Smooth muscle cell of bladder (primary cell): ENCODE results near the gene PCDHGA5. TPM values are rescaled to one million over a fixed set of nuclear protein-coding genes. Genes with fewer than 3 reads are reported as not detected.

Source experiments
- total RNA-seq: library from RNA; depleted of rRNA; stranded (reverse); fragments of >200 nt; gene quantifications from 2 replicates; pipeline ENCODE4 v1.2.3, GENCODE V29; 2014

Gene PCDHGA5
- 1.3 TPM in 2 replicates for total RNA-seq

DNA sequence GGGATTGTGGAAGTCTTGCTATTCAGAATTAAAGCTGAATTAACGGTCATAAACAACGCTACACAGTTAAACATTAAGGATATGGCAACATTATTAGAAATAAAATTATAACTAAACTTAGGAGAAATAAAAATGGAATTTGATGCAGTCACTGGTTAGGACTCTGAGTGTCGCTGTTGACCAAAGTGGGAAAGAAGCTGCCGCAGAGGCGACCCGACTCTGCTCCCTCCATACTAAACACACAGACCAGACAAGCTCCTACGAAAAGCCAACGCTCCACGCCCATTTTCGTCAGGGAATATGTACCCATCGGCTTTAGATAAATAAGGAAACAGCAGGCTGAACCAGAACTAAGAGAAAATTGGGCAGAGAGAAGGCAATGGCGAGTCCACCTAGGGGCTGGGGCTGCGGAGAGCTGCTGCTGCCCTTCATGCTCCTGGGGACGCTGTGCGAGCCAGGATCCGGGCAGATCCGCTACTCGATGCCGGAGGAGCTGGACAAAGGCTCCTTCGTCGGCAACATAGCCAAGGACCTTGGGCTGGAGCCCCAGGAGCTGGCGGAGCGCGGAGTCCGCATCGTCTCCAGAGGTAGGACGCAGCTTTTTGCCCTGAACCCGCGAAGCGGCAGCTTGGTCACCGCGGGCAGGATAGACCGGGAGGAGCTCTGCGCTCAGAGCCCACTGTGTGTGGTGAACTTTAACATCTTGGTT is at the start of gene PCDHGA5:
Gene PCDHGA5, plus strand, starts transcription at position 211 of the 709 bp plus-strand sequence. Its CDS starts 169 bp downstream, at position 380.

DNA sequence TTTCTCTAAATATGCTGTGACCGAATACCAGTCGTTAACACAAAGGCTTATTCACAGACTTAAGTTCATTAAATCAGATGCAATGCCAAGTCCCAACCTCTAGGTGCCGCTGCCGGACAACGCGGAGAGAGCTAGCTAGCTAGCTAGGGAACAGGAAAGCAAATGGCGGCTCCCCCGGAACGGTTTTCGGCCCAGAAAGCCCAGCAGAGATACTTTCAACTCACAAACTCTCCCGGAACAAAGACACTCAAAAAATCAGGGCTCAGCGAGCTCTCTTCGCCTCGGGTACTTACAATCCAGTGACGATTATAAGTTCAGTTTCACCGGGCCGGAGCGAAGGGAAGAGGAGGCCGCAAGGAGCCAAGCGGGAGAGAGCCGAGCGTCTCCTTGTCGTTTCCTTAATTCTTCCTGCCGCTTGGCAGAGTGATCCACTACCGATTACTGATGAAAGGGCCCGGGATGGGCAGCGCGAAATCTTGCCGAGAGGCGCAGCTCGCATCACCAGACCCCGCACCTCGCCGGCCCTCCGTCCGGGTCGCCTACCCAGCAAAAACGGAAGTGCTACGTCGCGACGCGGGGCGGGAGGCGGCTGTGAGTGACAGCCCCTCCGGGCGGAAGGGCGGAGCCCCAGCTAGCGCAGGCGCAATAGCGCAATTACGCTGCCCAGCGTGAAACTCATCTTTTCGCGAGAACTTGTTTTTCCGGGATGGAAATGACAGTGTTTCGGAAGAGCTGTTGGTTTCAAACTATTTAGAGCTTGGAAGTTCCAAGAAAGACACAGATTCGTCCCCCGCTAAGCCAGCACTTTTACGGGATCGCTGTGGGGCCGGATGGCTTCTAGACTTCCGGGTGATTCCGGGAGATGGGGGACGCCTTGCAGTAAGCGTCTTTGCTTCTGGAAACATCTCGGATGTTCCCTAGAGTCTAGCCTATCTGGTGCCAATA is 43.5 kb upstream of the PCDHGA5 start, which contains the start of gene TAF7:
Gene TAF7, minus strand, starts transcription at position 560 of the 945 bp plus-strand sequence. CDS start 740 bp downstream, outside the sequence.

DNA sequence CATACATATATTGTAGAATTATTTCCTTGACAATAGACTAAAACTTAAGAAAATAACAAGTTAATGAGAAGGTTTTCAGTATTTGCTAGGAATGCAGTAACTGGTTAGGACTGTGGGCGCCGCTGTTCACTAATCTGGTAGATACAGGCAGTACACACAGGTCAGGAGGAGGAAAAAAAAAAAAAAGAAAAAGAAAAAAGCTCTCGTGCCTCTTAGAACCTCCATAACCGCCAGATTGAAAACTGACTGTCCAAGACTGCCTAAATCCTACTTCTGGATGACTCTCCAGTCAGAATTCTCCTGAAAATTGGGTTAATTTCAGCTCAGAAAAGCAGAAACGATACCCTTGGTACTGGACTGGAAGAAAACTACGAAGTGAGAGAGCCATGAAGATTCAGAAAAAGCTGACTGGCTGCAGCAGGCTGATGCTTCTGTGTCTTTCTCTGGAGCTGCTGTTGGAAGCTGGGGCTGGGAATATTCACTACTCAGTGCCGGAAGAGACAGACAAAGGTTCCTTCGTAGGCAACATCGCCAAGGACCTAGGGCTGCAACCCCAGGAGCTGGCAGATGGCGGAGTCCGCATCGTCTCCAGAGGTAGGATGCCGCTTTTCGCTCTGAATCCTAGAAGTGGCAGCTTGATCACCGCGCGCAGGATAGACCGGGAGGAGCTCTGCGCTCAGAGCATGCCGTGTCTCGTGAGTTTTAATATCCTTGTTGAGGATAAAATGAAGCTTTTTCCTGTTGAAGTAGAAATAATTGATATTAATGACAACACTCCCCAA is 33.5 kb upstream of the PCDHGA5 start, which contains the start of gene PCDHGA1:
Gene PCDHGA1, plus strand, starts transcription at position 216 of the 782 bp plus-strand sequence.

GRCh38 chr5:141338538-141339306 is 25.2 kb upstream of the PCDHGA5 start, which contains the start of gene PCDHGA2:
PCDHGA2 (plus strand) TSS chr5:141338760.

DNA sequence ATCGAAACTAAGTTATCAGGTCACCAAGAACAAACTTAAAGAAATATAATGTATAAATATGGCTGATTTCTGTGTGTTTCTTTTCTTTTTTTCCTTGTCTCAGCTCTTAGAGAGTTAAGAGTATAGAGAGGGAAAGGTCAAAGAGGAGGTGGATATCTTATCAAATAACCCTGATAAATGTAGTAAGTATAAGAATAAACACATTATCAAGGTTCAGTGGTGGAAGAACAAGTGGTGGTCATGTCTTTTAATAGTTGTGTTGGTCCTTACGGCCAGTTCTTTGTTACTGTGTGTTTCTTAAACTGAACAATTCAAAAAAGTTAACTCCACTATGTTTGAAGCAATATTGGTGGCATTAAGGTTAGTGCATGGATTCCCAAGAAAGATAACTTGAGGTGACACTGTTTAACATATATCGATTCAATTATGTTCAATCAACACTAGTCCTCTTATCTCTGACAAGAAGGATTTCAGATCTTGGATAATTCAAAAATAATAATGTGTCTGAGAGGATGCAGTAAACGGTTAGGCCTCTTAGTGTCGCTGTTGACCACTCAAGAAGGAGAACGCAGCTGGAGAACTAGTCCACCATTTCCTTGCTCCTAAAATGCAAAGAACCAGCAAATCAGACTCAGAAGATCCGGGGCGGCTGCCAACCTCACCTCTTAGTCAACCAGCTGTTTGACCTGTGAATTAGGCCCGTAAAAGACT is 20.6 kb upstream of the PCDHGA5 start, which contains the start of gene PCDHGA3:
Gene PCDHGA3, plus strand, starts transcription at position 588 of the 711 bp plus-strand sequence. CDS start 205 bp downstream, outside the sequence.

GRCh38 chr5:141349917-141350619 is 13.9 kb upstream of the PCDHGA5 start, which contains the start of gene PCDHGB1:
PCDHGB1 (plus strand) TSS chr5:141350099; CDS start chr5:141350261, 162 bp downstream.

GRCh38 chr5:141354900-141355469 is 9.0 kb upstream of the PCDHGA5 start, which contains the start of gene PCDHGA4:
PCDHGA4 (plus strand) TSS chr5:141355021; CDS start chr5:141355108, 87 bp downstream.

DNA sequence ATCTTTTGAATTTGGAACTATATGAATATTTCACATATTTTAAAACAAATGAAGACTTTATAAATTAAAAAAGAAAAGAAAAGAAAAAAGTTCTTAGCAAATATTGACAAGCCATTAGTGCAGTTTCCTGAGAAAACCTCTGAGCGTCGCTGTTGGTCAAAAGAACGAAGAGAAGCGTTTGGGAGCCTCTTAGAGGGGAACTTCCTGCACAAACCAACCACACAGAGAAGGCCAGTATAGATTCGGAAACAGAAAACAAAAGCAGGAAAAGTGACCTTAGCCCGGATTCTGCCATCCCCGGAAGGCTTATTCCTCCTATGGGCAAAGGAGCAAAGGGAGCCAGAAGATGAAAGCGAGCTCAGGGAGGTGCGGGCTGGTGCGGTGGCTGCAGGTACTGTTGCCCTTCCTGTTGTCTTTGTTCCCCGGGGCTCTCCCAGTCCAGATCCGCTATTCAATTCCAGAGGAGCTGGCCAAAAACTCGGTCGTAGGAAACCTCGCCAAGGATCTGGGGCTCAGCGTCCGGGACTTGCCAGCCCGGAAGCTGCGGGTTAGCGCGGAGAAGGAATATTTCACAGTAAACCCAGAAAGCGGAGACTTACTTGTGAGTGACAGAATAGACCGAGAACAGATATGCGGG is 4.1 kb upstream of the PCDHGA5 start, which contains the start of gene PCDHGB2:
Gene PCDHGB2, plus strand, starts transcription at position 205 of the 637 bp plus-strand sequence. Its CDS starts 142 bp downstream, at position 347.

GRCh38 chr5:141369994-141370848 is 6.3 kb downstream of the PCDHGA5 start, which contains the start of gene PCDHGB3:
PCDHGB3 (plus strand) TSS chr5:141370242; CDS start chr5:141370395, 153 bp downstream.

GRCh38 chr5:141373673-141374317 is 9.8 kb downstream of the PCDHGA5 start, which contains the start of gene PCDHGA6:
PCDHGA6 (plus strand) TSS chr5:141373891; CDS start chr5:141374084, 193 bp downstream.

GRCh38 chr5:141382469-141383294 is 18.7 kb downstream of the PCDHGA5 start, which contains the start of gene PCDHGA7:
PCDHGA7 (plus strand) TSS chr5:141382742; CDS start chr5:141382900, 158 bp downstream.

GRCh38 chr5:141387557-141388311 is 23.8 kb downstream of the PCDHGA5 start, which contains the start of gene PCDHGB4:
PCDHGB4 (plus strand) TSS chr5:141387698; CDS start chr5:141387885, 187 bp downstream.

GRCh38 chr5:141392429-141393198 is 28.7 kb downstream of the PCDHGA5 start, which contains the start of gene PCDHGA8:
PCDHGA8 (plus strand) TSS chr5:141392633; CDS start chr5:141392814, 181 bp downstream.

